ENCODE data around the gene MPRIP.

Gene MPRIP

DNA sequence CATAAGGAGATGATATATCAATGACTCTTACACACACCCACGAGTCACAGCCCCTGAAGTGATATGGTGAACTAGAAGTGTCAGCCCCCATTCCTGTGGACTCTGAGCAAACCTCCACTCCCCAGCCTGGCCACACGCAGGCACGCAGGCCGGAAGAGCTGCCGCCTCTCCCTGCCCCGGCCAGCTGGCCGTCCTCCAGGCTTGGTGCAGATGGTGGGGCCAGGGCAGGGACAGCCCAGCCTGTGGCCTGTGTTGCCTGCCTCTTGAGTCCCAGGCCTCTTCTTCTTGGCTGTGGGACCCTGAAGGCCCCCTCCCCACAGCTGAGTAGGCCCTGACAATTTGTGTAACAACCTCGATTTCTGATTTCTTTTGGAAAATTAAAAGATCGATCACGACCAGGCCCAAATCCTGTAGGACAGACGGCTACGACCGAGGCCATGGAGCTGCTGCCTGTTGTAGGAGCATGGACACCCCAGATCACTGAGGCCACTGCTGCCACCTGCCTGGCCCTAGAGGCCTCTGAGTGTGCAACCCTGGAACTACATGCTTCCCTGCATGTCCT lies 10.0 kb upstream of the MPRIP start:
- DNase-seq (ENCODE audit: low read depth): no peak
- TF ChIP-seq, protein P1, sequence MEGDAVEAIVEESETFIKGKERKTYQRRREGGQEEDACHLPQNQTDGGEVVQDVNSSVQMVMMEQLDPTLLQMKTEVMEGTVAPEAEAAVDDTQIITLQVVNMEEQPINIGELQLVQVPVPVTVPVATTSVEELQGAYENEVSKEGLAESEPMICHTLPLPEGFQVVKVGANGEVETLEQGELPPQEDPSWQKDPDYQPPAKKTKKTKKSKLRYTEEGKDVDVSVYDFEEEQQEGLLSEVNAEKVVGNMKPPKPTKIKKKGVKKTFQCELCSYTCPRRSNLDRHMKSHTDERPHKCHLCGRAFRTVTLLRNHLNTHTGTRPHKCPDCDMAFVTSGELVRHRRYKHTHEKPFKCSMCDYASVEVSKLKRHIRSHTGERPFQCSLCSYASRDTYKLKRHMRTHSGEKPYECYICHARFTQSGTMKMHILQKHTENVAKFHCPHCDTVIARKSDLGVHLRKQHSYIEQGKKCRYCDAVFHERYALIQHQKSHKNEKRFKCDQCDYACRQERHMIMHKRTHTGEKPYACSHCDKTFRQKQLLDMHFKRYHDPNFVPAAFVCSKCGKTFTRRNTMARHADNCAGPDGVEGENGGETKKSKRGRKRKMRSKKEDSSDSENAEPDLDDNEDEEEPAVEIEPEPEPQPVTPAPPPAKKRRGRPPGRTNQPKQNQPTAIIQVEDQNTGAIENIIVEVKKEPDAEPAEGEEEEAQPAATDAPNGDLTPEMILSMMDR (IDR thresholded peaks at IDR 0.05; ENCODE audit: control insufficient read depth, extremely low read depth, insufficient read depth): no peak
- H3K4me3 ChIP-seq (ENCODE audit: low read depth, low read length): no peak overlapping the region

DNA sequence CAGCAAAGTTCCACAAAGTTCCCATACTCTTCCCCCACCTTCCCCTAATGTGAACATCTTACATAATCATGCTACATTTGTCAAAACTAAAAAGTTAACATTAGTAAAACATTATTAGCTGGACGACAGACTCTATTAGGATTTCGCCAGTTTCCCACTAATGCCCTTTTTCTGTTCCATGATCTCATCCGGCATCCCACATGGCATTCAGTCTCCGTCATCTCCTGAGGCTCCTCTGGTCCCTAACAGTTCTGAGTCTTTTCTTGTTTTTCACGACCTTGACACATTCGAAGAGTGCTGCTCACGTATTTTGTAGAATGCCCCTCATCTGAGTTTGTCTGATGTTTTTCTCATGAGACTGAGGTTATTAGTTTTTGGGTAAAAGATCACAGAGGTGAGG lies 8.8 kb upstream of the MPRIP start:
- H3K4me3 ChIP-seq (ENCODE audit: low read depth, low read length): no peak overlapping the region
- no peak for DNase-seq (ENCODE audit: low read depth)
- TF ChIP-seq, protein P1 (IDR thresholded peaks at IDR 0.05; ENCODE audit: control insufficient read depth, extremely low read depth, insufficient read depth): no peak

DNA sequence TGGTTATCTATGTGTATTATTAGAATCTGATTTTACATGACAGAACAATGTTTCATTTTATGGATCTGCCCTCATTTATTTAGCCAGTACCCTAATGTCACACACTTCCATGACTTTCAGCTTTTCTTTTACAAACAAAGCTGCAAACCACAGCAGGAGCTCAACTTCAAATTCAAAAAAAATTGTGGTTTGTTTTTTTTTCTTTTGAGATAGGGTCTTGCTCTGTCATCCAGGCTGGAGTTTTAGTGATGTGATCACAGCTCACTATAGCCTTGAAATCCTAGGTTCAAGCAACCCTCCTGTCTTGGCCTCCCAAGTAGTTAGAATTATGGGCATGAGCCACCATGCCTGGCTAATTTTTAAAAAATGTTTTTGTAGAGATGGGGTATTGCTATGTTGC lies 8.2 kb upstream of the MPRIP start:
- DNase-seq (ENCODE audit: low read depth): no peak
- TF ChIP-seq, protein P1 (IDR thresholded peaks at IDR 0.05; ENCODE audit: control insufficient read depth, extremely low read depth, insufficient read depth): no peak
- no peak overlapping the region for H3K4me3 ChIP-seq (ENCODE audit: low read depth, low read length)

DNA sequence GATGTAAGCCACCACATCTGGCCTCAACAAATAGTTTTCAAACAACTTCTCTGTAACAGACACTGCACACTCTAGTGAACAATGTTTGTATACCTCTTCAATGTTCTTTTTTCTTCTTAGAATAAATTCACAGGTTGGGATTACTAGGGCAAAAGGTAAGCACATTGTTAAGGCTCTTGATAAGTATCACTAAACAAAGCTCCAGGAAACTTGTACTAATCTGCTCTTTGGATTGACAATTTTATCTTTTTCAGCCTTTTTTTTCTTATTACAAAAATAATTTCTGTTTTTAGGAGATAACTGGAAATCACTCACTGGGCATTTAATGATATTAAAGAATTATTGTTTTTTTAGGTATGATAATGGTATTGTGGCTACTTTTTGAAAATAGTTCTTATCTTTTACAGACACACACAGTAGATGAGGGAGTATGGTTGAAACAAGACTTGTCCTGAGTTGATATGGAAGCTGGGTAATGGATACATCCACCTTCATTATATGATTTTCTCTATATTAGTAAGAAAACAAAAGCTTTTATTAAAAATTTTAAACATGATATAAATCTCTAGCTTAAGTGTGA lies 7.7 kb upstream of the MPRIP start:
- H3K4me3 ChIP-seq (ENCODE audit: low read depth, low read length): no peak overlapping the region
- TF ChIP-seq, protein P1 (IDR thresholded peaks at IDR 0.05; ENCODE audit: control insufficient read depth, extremely low read depth, insufficient read depth): no peak
- no peak for DNase-seq (ENCODE audit: low read depth)

DNA sequence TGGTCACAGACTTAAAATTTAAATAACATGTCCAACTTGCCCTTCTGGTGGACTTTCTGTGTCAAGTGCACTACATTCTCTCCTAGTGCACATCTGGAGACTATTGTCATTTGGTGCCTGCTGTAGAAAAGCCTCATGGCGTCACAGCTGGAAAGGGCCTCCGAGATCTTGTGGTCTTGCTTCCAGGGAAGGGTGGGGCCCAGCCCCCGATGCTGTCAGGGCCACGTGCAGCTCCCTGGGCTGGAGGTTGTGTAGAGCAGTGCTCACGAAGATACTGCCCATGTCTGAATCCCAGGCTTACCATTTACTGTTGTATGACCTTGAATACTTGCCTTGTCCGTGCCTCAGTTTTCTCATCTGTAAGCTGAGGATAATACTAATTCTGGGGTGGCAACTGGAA lies 6.8 kb upstream of the MPRIP start:
- TF ChIP-seq, protein P1 (IDR thresholded peaks at IDR 0.05; ENCODE audit: control insufficient read depth, extremely low read depth, insufficient read depth): no peak

DNA sequence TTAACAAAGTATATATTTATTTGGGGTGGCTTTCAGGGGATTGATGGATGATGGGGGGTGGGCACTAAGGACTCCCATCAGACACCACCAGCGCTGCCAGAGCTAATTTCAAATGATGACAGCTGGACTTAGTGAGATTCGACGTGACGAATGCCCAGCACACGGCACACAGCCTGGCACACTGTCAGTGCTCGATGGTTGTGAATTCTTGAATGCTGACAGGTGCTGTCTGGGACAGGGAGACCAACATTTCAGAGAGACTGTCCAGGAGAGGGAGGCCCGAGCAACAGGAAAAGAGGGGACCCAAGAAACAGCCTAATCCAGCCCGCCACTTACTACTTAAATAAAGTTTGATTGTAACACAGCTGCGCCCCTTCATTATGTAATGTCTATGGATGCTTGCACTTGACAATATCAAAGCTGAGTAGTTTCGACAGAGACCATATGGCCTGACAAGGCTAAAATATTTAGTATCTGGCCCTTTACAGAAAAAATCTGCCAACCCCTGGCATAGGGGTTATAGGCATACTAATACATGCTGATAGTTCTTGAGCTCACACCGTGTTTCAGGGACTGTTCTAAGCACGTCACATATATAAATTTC lies 6.2 kb upstream of the MPRIP start:
- no peak for DNase-seq (ENCODE audit: low read depth)

More for the DNA sequence above, 6.8 kb upstream of the MPRIP start:
- no peak for DNase-seq (ENCODE audit: low read depth)
- H3K4me3 ChIP-seq (ENCODE audit: low read depth, low read length): no peak overlapping the region

More for the DNA sequence above, 6.2 kb upstream of the MPRIP start:
- H3K4me3 ChIP-seq (ENCODE audit: low read depth, low read length): no peak overlapping the region
- TF ChIP-seq, protein P1 (IDR thresholded peaks at IDR 0.05; ENCODE audit: control insufficient read depth, extremely low read depth, insufficient read depth): no peak

Measured in LNCaP clone FGC (cell line).